Measurements from ENCODE around the gene LUC7L2.
"Not testable (repeated sequence)": the region's sequence is repeated elsewhere in the genome, so short reads cannot be mapped to it uniquely, and the experiment has no call there.

The LUC7L2 gene

GRCh38 chr7:139359366-139360209 is at the start of gene LUC7L2:
TSS of gene LUC7L2 (plus strand) at chr7:139359894. CDS start at chr7:139360262, 368 bp downstream.
- DNase-seq: peak; percentile 99 to 100

DNA sequence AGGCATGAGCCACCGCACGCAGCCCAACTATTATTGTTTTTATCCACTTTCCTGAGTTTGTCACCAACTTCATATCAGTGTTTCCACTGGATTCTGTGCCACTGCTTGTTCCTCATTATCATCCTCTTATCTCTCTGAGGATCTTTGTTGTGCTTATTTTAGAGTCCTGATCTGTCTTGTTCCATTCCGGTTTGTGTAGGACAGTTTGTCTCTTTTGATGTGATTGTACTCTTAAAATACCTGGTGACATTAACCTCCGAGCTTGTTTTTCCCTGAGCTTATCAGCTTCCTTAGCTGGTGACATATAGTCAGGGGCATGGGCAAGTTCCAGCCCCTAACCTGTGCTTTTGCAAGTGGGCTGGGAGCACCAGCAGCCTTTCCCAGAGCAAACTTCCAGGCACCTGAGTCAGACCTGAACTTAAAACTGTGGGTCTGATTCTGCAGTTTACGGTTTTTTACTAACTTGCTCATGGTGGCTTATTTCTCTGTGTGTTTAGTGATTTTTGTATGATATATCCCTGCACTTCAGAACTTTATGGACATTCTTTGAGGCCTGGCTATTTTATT is 41.7 kb upstream of the LUC7L2 start:
- no peak for DNase-seq

GRCh38 chr7:139321071-139321745 is 38.5 kb upstream of the LUC7L2 start:
- DNase-seq: no peak

DNA sequence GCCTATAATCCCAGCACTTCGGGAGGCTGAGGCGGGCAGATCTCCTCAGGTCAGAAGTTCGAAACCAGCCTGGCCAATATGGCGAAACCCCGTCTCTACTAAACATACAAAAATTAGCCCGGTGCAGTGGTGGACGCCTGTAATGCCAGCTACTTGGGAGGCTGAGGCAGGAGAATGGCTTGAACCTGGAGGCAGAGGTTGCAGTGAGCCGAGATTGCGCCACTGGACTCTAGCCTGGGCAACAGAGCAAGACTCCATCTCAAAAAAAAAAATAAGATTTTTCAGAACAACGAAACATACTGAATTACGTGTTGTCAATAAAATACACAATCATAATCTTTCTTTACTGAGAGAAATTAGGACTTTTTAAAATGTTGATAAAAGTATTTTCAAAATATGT is 35.0 kb upstream of the LUC7L2 start:
- not testable (repeated sequence) for DNase-seq

DNA sequence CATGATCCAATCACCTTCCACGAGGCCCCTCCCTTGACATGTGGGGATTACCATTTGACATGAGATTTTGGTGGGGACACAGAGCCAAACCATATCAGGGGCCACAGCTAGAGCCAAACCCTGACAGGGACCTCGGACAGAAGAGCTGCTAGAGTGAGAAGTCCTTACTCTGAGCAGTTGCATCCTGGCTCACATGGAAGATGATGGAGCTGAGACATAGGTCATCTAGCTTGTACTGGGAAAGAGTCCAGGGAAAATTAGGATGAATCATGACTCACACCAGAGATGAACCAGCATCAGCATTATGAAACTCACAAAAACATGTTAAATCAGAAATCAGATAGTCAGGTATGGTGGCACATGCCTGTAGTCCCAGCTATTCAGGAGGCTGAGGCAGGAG is 31.3 kb upstream of the LUC7L2 start:
- no peak for DNase-seq

DNA sequence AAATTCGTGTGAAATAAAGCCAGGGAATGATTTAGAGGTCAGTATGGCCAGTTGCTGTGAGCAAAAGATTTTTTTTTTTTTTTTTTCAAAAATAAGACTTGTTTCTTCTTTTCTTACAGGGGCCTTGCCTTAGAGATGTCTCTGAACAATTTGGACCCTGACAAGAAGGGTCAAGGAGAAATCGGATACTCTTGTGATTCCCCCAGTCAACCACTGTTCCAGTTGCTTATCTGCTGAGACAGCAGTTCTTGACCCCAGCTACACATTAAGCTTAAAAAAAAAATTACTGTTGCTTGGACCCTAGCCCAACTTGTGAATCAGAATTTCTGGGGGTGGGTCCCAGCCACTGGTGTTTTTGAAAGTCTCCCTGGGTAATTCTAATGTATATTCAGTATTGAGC is 30.6 kb upstream of the LUC7L2 start:
- DNase-seq: no peak

GRCh38 chr7:139330333-139331030 is 29.2 kb upstream of the LUC7L2 start:
- DNase-seq: no peak

GRCh38 chr7:139332697-139333359 is 26.9 kb upstream of the LUC7L2 start:
- no peak for DNase-seq

- DNase-seq: not testable (repeated sequence)
These were observed 26.3 kb upstream of the LUC7L2 start for GRCh38 chr7:139333443-139333842.

DNA sequence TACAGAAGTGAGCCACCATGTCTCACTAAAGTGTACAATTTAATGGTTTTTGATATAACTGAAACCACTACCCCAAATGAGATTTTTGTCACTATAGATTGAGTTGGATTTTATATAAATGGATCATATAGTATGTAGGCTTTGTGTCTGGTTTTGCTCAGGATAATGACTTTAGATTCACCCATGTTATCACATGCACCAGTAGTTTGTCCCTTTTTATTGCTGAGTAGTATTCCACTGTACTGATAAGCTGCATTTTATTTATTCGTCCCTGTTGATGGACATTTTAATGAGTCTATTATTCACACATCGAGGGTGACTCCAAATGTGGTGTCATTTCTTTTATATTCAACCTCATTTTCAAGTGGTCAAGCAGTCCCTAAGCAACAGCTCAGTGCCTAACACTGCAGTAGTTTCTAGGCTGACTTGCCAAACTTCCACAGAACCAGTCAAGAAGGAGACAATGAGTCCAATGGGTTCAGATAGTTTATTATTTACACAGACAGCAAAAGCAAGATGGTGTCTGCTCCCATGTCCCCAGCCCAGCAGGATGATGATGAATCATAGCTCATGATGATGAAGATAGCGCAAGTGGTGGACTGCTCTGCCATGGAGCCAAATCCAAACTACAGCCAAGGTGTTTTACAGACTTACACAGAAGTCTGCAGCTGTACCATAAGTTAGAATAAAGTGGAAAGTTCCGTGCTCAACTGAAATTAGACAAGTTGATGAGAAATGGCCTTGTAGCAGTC is 25.1 kb upstream of the LUC7L2 start:
- DNase-seq: no peak

DNA sequence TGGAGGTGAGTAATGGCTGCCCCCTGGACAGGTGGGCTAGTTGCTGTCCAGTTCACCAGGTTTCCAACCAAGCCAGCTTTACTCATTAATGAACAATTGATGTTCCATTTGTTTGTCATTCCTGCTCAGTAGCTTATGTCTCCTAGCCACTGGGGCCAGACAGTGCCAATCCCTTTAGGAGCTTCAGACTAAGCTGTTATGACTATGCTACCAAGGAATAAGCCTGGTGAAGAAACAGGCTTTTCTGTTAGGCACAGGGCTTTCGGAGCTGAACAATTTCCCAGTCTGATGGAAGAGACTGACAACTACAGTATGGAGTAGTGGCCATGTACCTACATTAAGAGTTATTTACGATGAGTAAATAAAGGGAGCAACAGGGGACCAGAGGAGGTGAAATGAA is 20.7 kb upstream of the LUC7L2 start:
- no peak for DNase-seq

DNA sequence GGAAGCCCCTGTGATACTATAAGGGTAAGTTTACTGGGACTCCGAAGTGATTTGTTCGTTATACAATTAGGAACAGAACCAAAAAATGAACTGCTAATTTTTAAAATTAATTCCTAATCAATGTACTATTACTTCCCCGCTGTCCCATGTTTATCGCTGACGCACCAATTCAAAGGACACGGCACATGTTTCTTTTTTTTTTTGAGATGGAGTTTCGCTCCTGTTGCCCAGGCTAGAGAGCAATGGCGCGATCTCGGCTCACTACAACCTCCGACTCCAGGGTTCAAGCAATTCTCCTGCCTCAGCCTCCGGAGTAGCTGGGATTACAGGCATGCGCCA is 20.0 kb upstream of the LUC7L2 start:
- DNase-seq: no peak

GRCh38 chr7:139340037-139340807 is 19.5 kb upstream of the LUC7L2 start:
- DNase-seq: peak; percentile 99

- no peak for DNase-seq
These were observed 19.0 kb upstream of the LUC7L2 start for GRCh38 chr7:139340808-139341057.

GRCh38 chr7:139341058-139341775 is 18.5 kb upstream of the LUC7L2 start, which contains the start of gene FMC1:
TSS of gene FMC1 (plus strand) at chr7:139341337. CDS start at chr7:139341385, 48 bp downstream.
- DNase-seq: peak; percentile 90 to 93

GRCh38 chr7:139341776-139342226 is 17.9 kb upstream of the LUC7L2 start:
- no peak for DNase-seq

DNA sequence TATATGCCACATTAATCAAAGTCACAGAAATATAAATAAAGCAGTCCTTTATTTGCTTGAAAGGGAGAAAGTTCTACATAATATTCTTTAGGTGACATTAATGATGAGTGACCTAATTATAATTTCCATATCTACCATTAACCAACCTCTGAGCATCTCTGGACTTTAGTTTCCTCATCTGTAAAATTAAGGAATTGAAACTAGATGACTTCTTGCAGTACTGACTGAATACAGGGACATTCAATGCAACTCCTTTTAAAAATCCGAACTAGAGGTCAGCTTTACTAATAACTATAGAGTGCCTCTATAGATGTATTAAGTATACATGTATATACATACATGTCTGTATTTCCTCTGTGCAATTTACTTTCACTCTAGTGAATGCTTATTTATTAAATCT is 14.7 kb upstream of the LUC7L2 start:
- no peak for DNase-seq

DNA sequence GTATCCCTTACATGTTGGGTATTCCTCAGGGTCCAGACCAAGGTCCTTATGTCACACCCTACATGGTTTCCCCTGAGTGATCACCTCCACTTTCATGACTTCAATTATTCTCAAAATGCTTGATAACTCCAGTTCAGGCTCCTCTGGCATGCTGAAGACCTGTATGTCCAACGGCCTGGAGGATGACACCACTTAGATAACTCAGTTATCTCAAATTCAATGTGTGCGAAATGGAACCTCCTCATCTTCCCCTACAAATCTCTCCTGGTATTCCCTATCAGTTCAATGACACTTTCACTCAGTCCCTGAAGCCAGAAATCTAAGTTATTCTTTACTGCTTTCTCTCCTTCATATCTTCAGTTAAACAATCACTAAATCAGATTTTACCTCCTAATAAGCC is 8.7 kb upstream of the LUC7L2 start:
- DNase-seq: no peak

DNA sequence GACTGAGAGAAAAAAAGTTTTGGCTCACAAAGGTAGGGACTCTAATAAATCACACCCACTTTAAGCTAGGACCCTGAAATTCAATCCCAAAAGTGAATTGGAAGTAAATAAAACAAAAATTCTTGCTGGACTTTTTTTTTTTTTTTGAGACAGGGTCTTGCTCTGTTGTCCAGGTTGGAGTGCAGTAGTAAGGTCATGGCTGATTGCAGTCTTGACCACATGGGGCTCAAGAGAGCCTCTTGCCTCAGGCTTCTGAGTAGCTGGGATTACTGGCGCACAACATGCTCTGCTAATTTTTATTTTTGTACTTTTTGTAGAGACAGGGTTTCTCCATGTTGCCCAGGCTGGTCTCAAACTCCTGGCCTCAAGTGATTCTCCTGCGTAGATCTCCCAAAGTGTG is 5.0 kb upstream of the LUC7L2 start:
- no peak for DNase-seq

GRCh38 chr7:139355320-139355719 is 4.4 kb upstream of the LUC7L2 start:
- no peak for DNase-seq

Measured in activated CD4-positive, alpha-beta T cell treated with anti-CD3 and anti-CD28 coated beads, Interleukin-2, amount 50 U/mL, for 48 hours (primary cell).